ENCODE results near the gene MDN1.
A peak's percentile ranks its signal among the peaks of the same experiment; 100 is the strongest.
"Not testable (repeated sequence)": the region's sequence is repeated elsewhere in the genome, so short reads cannot be mapped to it uniquely, and the experiment has no call there.

Gene MDN1

GRCh38 chr6:89640804-89641203 is 178.8 kb downstream of the MDN1 start:
- no peak for DNase-seq

GRCh38 chr6:89638320-89639195 is 181.0 kb downstream of the MDN1 start, which contains the start of gene LYRM2:
Gene LYRM2 (minus strand): TSS chr6:89638747. CDS start chr6:89638716, 31 bp downstream.
- peak; percentile 85 to 87 for DNase-seq

- DNase-seq: no peak
Observed at GRCh38 chr6:89637960-89638319, 181.7 kb downstream of the MDN1 start.

GRCh38 chr6:89636412-89636811 is 183.2 kb downstream of the MDN1 start:
- DNase-seq: not testable (repeated sequence)

- DNase-seq: no peak
Observed at GRCh38 chr6:89630488-89630887, 189.1 kb downstream of the MDN1 start.

GRCh38 chr6:89623749-89624148 is 195.8 kb downstream of the MDN1 start:
- no peak for DNase-seq

GRCh38 chr6:89619567-89619966 is 200.0 kb downstream of the MDN1 start:
- no peak for DNase-seq

- no peak for DNase-seq
Observed at GRCh38 chr6:89618026-89618425, 201.6 kb downstream of the MDN1 start.

GRCh38 chr6:89616531-89616930 is 203.1 kb downstream of the MDN1 start:
- DNase-seq: no peak

- DNase-seq: no peak
Observed at GRCh38 chr6:89615882-89616281, 203.7 kb downstream of the MDN1 start.

- DNase-seq: no peak
Observed at GRCh38 chr6:89613790-89614189, 205.8 kb downstream of the MDN1 start.

- DNase-seq: no peak
Observed at GRCh38 chr6:89612121-89612520, 207.5 kb downstream of the MDN1 start.

- DNase-seq: no peak
Observed at GRCh38 chr6:89611666-89612065, 207.9 kb downstream of the MDN1 start.

- DNase-seq: peak; percentile 66 to 79
Observed at GRCh38 chr6:89610149-89610642, 209.4 kb downstream of the MDN1 start.

- DNase-seq: no peak
Observed at GRCh38 chr6:89605861-89606260, 213.7 kb downstream of the MDN1 start.

GRCh38 chr6:89604653-89605052 is 214.9 kb downstream of the MDN1 start:
- DNase-seq: no peak

- DNase-seq: no peak
Observed at GRCh38 chr6:89602166-89602565, 217.4 kb downstream of the MDN1 start.

GRCh38 chr6:89599727-89600126 is 219.9 kb downstream of the MDN1 start:
- no peak for DNase-seq

GRCh38 chr6:89597988-89598387 is 221.6 kb downstream of the MDN1 start:
- DNase-seq: no peak

- DNase-seq: no peak
Observed at GRCh38 chr6:89597372-89597771, 222.2 kb downstream of the MDN1 start.

- no peak for DNase-seq
Observed at GRCh38 chr6:89596484-89596883, 223.1 kb downstream of the MDN1 start.

GRCh38 chr6:89596056-89596455 is 223.5 kb downstream of the MDN1 start:
- DNase-seq: no peak

Data from stimulated activated CD4-positive, alpha-beta T cell treated with anti-CD3 and anti-CD28 coated beads, Interleukin-4, amount 100 ng/mL, for 4 hours (primary cell).